Gastrocnemius medialis (tissue), 4 donors: ENCODE results near the gene NEK8.

ENCODE experiments used
- POLR2A ChIP-seq, 2 donors: fragments of 450-650 bp; IDR thresholded peaks; one replicate each; pipeline ENCODE4 v1.6.1; 2017; ENCODE audit warnings: antibody characterized with exemption in 2 of 2, mild to moderate bottlenecking in 2 of 2, moderate library complexity in 2 of 2
- TF ChIP-seq, protein P1 (sequence below), 5 experiments: fragments of 450-650 bp in 3 of 5; fragments of 200-600 bp in 2 of 5; sonication (generic) in 2 of 5; IDR thresholded peaks in 4 of 5; conservative IDR thresholded peaks in 1 of 5; 1 replicate in 4 of 5; 2 replicates in 1 of 5; pipeline ENCODE4 v1.5.1; 2016 to 2019; ENCODE audit warnings: antibody characterized with exemption in 5 of 5, mild to moderate bottlenecking in 3 of 5, moderate library complexity in 3 of 5

GRCh38 chr17:28720247-28720996 is 8.2 kb upstream of the NEK8 start:
- TF ChIP-seq, protein P1, sequence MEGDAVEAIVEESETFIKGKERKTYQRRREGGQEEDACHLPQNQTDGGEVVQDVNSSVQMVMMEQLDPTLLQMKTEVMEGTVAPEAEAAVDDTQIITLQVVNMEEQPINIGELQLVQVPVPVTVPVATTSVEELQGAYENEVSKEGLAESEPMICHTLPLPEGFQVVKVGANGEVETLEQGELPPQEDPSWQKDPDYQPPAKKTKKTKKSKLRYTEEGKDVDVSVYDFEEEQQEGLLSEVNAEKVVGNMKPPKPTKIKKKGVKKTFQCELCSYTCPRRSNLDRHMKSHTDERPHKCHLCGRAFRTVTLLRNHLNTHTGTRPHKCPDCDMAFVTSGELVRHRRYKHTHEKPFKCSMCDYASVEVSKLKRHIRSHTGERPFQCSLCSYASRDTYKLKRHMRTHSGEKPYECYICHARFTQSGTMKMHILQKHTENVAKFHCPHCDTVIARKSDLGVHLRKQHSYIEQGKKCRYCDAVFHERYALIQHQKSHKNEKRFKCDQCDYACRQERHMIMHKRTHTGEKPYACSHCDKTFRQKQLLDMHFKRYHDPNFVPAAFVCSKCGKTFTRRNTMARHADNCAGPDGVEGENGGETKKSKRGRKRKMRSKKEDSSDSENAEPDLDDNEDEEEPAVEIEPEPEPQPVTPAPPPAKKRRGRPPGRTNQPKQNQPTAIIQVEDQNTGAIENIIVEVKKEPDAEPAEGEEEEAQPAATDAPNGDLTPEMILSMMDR (IDR thresholded peaks at IDR 0.05 in 4 of 5, conservative IDR thresholded peaks at IDR 0.05 in 1 of 5): no peak
- TF ChIP-seq POLR2A (IDR thresholded peaks at IDR 0.05): no peak
